Endometrial microvascular endothelial cells (primary cell): ENCODE measurements around the gene PHYHIPL. TPM values are rescaled to one million over a fixed set of nuclear protein-coding genes. Genes with fewer than 3 reads are reported as not detected.

Source experiments
- in situ Hi-C: cut with HindIII; loops from 2 replicates; pipeline ENCODE4 v1.10.0; 2017; ENCODE audit warnings: low sequenced_read_pairs, low pct_unique_long_range_greater_than_20kb; ENCODE audit errors: inconsistent ontology term
- total RNA-seq: library from RNA; depleted of rRNA; stranded (reverse); fragments of >200 nt; gene quantifications from one replicate; pipeline ENCODE4 v1.2.3, GENCODE V29; 2015; ENCODE audit errors: inconsistent ontology term

Gene PHYHIPL
- total RNA-seq, 1 donor from 2014 or later = not detected

GRCh38 chr10:59242991-59243390 is 66.5 kb downstream of the PHYHIPL start:
- in situ Hi-C loops = no loop called here

GRCh38 chr10:59243611-59244195 is 67.3 kb downstream of the PHYHIPL start:
- in situ Hi-C loops = no loop called here

- in situ Hi-C loops = no loop called here
Observed at GRCh38 chr10:59244871-59245270, 68.4 kb downstream of the PHYHIPL start.

- in situ Hi-C loops = no loop called here
Observed at GRCh38 chr10:59245686-59246085, 69.2 kb downstream of the PHYHIPL start.

- in situ Hi-C loops = no loop called here
Observed at GRCh38 chr10:59252491-59252890, 76.0 kb downstream of the PHYHIPL start.

- in situ Hi-C loops = no loop called here
Observed at GRCh38 chr10:59255463-59255862, 79.0 kb downstream of the PHYHIPL start.

GRCh38 chr10:59257224-59257623 is 80.8 kb downstream of the PHYHIPL start:
- in situ Hi-C loops = no loop called here

- in situ Hi-C loops = no loop called here
Observed at GRCh38 chr10:59258890-59259289, 82.4 kb downstream of the PHYHIPL start.

- in situ Hi-C loops = no loop called here
Observed at GRCh38 chr10:59265141-59265540, 88.7 kb downstream of the PHYHIPL start.

- in situ Hi-C loops = no loop called here
Observed at GRCh38 chr10:59266321-59266720, 89.9 kb downstream of the PHYHIPL start.

- in situ Hi-C loops = no loop called here
Observed at GRCh38 chr10:59268460-59268859, 92.0 kb downstream of the PHYHIPL start.

GRCh38 chr10:59269651-59270050 is 93.2 kb downstream of the PHYHIPL start:
- in situ Hi-C loops = no loop called here

- in situ Hi-C loops = no loop called here
Observed at GRCh38 chr10:59270492-59270891, 94.0 kb downstream of the PHYHIPL start.

GRCh38 chr10:59271160-59271559 is 94.7 kb downstream of the PHYHIPL start:
- in situ Hi-C loops = no loop called here

- in situ Hi-C loops = no loop called here
Observed at GRCh38 chr10:59272061-59272460, 95.6 kb downstream of the PHYHIPL start.

GRCh38 chr10:59273445-59273844 is 97.0 kb downstream of the PHYHIPL start:
- in situ Hi-C loops = no loop called here

GRCh38 chr10:59276133-59276532 is 99.7 kb downstream of the PHYHIPL start:
- in situ Hi-C loops = no loop called here

- in situ Hi-C loops = no loop called here
Observed at GRCh38 chr10:59276919-59277318, 100.5 kb downstream of the PHYHIPL start.

- in situ Hi-C loops = no loop called here
Observed at GRCh38 chr10:59279476-59279875, 103.0 kb downstream of the PHYHIPL start.

GRCh38 chr10:59279991-59280505 is 103.6 kb downstream of the PHYHIPL start:
- in situ Hi-C loops = no loop called here

GRCh38 chr10:59281861-59282260 is 105.4 kb downstream of the PHYHIPL start:
- in situ Hi-C loops = no loop called here
